Caco-2 (cell line): ENCODE results near the gene FAM110A. TPM values are rescaled to one million over a fixed set of nuclear protein-coding genes. Genes with fewer than 3 reads are reported as not detected.

Source experiments
- Bru-seq: library from RNA; stranded (reverse); fragments of 400-500 nt; gene quantifications from one replicate; lab custom pipeline; 2021; lab: Mats Ljungman, UMichigan
- BruChase-seq, 2 experiments: library from RNA; stranded (reverse); fragments of 400-500 nt; gene quantifications; one replicate each; lab custom pipeline; 2021; lab: Mats Ljungman, UMichigan
- BruUV-seq: library from RNA; stranded (reverse); fragments of 400-500 nt; replicated peaks from 2 replicates; lab custom pipeline; 2021; lab: Mats Ljungman, UMichigan
- CTCF ChIA-PET: fragments of 300-600 bp; sonication (Branson Sonifier 250); formaldehyde crosslinking; loops from one replicate; lab custom pipeline; 2022; ENCODE audit warnings: antibody characterized with exemption; lab: Charles Lee
- POLR2A ChIA-PET: fragments of 300-600 bp; sonication (Branson Sonifier 250); formaldehyde crosslinking; loops from one replicate; lab custom pipeline; 2022; ENCODE audit warnings: antibody characterized with exemption; lab: Charles Lee
- DNase-seq, 2 experiments: peaks; one replicate each; pipeline versions ENCODE4 v3.0.0 to v3.0.0-alpha.2; 2020 to 2022
- H3K27me3 ChIP-seq: replicated peaks from 2 replicates; pipeline ENCODE4 v1.6.0; 2011; ENCODE audit warnings: low read length; ENCODE audit not compliant: control insufficient read depth, insufficient read depth
- H3K36me3 ChIP-seq: 2 replicates; pipeline ENCODE4 v1.5.1; 2011; ENCODE audit warnings: low read length; ENCODE audit not compliant: control insufficient read depth, insufficient read depth
- H3K4me1 ChIP-seq: fragments of 250-450 bp; sonication (Bioruptor Pico); 2 replicates; pipeline ENCODE4 v1.5.1; 2020; ENCODE audit warnings: mild to moderate bottlenecking
- H3K4me3 ChIP-seq: 2 replicates; pipeline ENCODE4 v1.5.1; 2011; ENCODE audit warnings: low read depth, mild to moderate bottlenecking, control low read depth, low read length
- H3K9me3 ChIP-seq: fragments of 250-450 bp; sonication (Bioruptor Pico); 2 replicates; pipeline ENCODE4 v1.5.1; 2020; ENCODE audit warnings: mild to moderate bottlenecking, moderate library complexity
- H3K27ac Mint-ChIP-seq: one replicate; pipeline ENCODE4 v1.8.0; 2022; ENCODE audit warnings: mixed read lengths; ENCODE audit not compliant: unreplicated experiment
- H3K27me3 Mint-ChIP-seq: one replicate; pipeline ENCODE4 v1.8.0; 2022; ENCODE audit warnings: mixed read lengths; ENCODE audit not compliant: insufficient read depth, unreplicated experiment
- H3K36me3 Mint-ChIP-seq: one replicate; pipeline ENCODE4 v1.8.0; 2022; ENCODE audit warnings: mild to moderate bottlenecking, mixed read lengths; ENCODE audit not compliant: insufficient read depth, unreplicated experiment
- H3K4me1 Mint-ChIP-seq: one replicate; pipeline ENCODE4 v1.8.0; 2022; ENCODE audit warnings: low read depth, mixed read lengths; ENCODE audit not compliant: unreplicated experiment
- H3K4me3 Mint-ChIP-seq: one replicate; pipeline ENCODE4 v1.8.0; 2022; ENCODE audit warnings: mild to moderate bottlenecking, moderate library complexity, mixed read lengths; ENCODE audit not compliant: unreplicated experiment
- H3K9me3 Mint-ChIP-seq: one replicate; pipeline ENCODE4 v1.8.0; 2022; ENCODE audit warnings: mixed read lengths; ENCODE audit not compliant: unreplicated experiment
- CTCF ChIP-seq, 2 experiments: fragments of 200-600 bp in 1 of 2; IDR thresholded peaks; 1 replicate in 1 of 2; 2 replicates in 1 of 2; pipeline versions ENCODE4 v1.5.1 to v1.8.0; 2011 to 2022; ENCODE audit warnings: antibody characterized with exemption in 1 of 2, control low read depth in 1 of 2, inconsistent platforms in 1 of 2, low read depth in 1 of 2, low read length in 1 of 2, mild to moderate bottlenecking in 1 of 2, moderate library complexity in 1 of 2; ENCODE audit not compliant: insufficient read depth in 1 of 2, severe bottlenecking in 1 of 2, unreplicated experiment in 1 of 2
- intact Hi-C: fragments of 100-400 bp; cut with micrococcal nuclease; formaldehyde crosslinking; loops from one replicate; pipeline ENCODE4 v1.10.0; 2022; ENCODE audit not compliant: unreplicated experiment
- long read RNA-seq: library from polyadenylated mRNA; stranded (forward); transcript quantifications from one replicate; pipeline ENCODE4 v2.0.0, GENCODE V29; 2022
- total RNA-seq: library from RNA; stranded (reverse); gene quantifications from 2 replicates; pipeline ENCODE4 v1.2.3, GENCODE V29; 2022

FAM110A gene
- total RNA-seq, result 13.8 and 18.4 TPM in 2 replicates
- Bru-seq, nascent RNA, result percentile 52 among the genes with signal in this experiment
- percentile 61 among the genes with signal in this experiment for BruChase-seq, experiment 1, labeled RNA remaining after a 2-hour chase
- BruChase-seq, experiment 2, labeled RNA remaining after a 6-hour chase, result percentile 53 among the genes with signal in this experiment
- long read RNA-seq, transcript FAM110A-206 (2 exons, 1,614 nt), result major isoform, 15 of 27 reads
- long read RNA-seq, partial matches to known transcripts, result 3 of 27 reads
- long read RNA-seq, other reads (novel, unspliced or antisense), result 7 of 27 reads

DNA sequence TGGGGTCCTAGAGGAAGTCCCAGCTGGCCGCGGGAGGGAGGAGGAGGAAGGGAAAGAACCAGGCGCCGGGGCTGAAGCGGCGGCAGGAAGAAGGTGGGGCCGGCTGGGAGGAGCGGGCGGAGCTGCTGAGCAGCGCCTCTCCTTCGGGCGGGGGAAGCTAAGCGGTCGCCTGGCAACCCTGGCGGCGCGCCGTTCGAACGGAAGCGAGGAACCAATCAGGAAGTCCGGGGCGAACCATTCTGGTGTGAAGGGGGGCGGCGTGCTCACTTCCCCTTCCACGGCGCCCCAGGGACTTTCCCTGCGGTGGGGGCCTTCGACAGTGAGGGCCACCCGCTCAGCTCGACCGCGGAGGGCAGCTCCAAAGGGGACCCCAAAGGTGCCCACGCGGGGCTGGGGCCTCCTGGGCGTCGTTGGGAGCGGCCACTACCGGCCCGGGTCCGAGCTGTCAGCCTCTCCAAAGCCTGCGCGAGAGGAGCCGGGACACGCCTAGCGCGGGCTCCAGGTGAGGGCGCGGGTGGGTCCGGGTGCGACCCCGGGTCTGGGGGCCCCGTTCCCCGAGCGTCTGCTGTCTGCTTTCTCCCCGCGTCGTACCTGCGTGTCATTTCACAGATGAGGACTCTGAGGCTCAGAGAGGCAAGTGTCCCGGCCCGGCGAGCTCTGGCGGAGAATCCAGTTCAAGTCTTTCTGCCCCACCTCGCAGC lies at the start of gene FAM110A:
Gene FAM110A, plus strand, starts transcription at position 266 of the 701 bp plus-strand sequence. CDS start 11,090 bp downstream, outside the sequence.
- H3K9me3 ChIP-seq, result no peaks in the 10 kb centered on the region
- peaks cover 16% of the 10 kb centered on the region for H3K4me1 ChIP-seq
- peak within 1 kb of the TSS; percentile 71 for H3K4me3 ChIP-seq
- CTCF ChIA-PET, result interaction anchor here (0.5 to 1.4 kb wide), 7 partner anchors 11 to 550 kb away, joined by 3 to 10 read pairs (median 3); no protein-coding TSS in a partner anchor
- DNase-seq, result peak; percentile 95 to 96
- H3K27ac Mint-ChIP-seq, result peak within 1 kb of the TSS; percentile 36
- no peaks in the 10 kb centered on the region for H3K36me3 ChIP-seq
- BruUV-seq, result no TSS peak
- H3K4me3 Mint-ChIP-seq, result peak within 1 kb of the TSS; percentile 91
- H3K9me3 Mint-ChIP-seq, result no peaks in the 10 kb centered on the region
- H3K4me1 Mint-ChIP-seq, result peaks cover 12% of the 10 kb centered on the region
- H3K27me3 Mint-ChIP-seq, result no peaks in the 10 kb centered on the region
- intact Hi-C loops, result loop anchor here (1.0 to 5.0 kb wide), 2 partner anchors 8 to 284 kb away; partner anchors contain the start of gene PSMF1
- POLR2A ChIA-PET, result interaction anchor here (0.6 kb wide), 2 partner anchors 15 to 432 kb away, joined by 4 read pairs; no protein-coding TSS in a partner anchor
- TF ChIP-seq CTCF (IDR thresholded peaks at IDR 0.05; ENCODE audit: insufficient read depth in 1 of 2, low read depth in 1 of 2, low read length in 1 of 2, severe bottlenecking in 1 of 2, unreplicated experiment in 1 of 2), result no peak
- H3K27me3 ChIP-seq, result no peaks in the 10 kb centered on the region
- no peaks in the 10 kb centered on the region for H3K36me3 Mint-ChIP-seq

- H3K27ac Mint-ChIP-seq, result no peak overlapping the region
- H3K4me3 Mint-ChIP-seq, result no peak overlapping the region
- H3K27me3 Mint-ChIP-seq, result no peaks in the 10 kb centered on the region
- H3K36me3 Mint-ChIP-seq, result no peaks in the 10 kb centered on the region
- H3K36me3 ChIP-seq, result no peaks in the 10 kb centered on the region
- BruUV-seq, result no TSS peak
- no peak for DNase-seq
- ChIA-PET POLR2A (no interaction called here), CTCF (no interaction called here)
- peaks cover 20% of the 10 kb centered on the region for H3K9me3 ChIP-seq
- peaks cover 41% of the 10 kb centered on the region for H3K9me3 Mint-ChIP-seq
- H3K4me1 Mint-ChIP-seq, result no peaks in the 10 kb centered on the region
- H3K27me3 ChIP-seq, result no peaks in the 10 kb centered on the region
- intact Hi-C loops, result no loop called here
- H3K4me3 ChIP-seq, result no peak overlapping the region
- TF ChIP-seq CTCF (IDR thresholded peaks at IDR 0.05; ENCODE audit: insufficient read depth in 1 of 2, low read depth in 1 of 2, low read length in 1 of 2, severe bottlenecking in 1 of 2, unreplicated experiment in 1 of 2), result no peak
- H3K4me1 ChIP-seq, result no peaks in the 10 kb centered on the region
Measured at GRCh38 chr20:787825-788224, 45.7 kb upstream of the FAM110A start.

GRCh38 chr20:791056-791455 lies 42.5 kb upstream of the FAM110A start:
- DNase-seq, result no peak
- no peak for TF ChIP-seq CTCF (IDR thresholded peaks at IDR 0.05; ENCODE audit: insufficient read depth in 1 of 2, low read depth in 1 of 2, low read length in 1 of 2, severe bottlenecking in 1 of 2, unreplicated experiment in 1 of 2)
- Histone ChIP-seq H3K36me3 (no peaks in the 10 kb centered on the region), H3K4me3 (no peak overlapping the region), H3K9me3 (peaks cover 10% of the 10 kb centered on the region; the same call in 1 of the 2 replicates), H3K4me1 (no peaks in the 10 kb centered on the region), H3K27me3 (no peaks in the 10 kb centered on the region)
- CTCF ChIA-PET, result no interaction called here
- Mint-ChIP-seq H3K4me1 (no peaks in the 10 kb centered on the region), H3K27ac (no peak overlapping the region), H3K9me3 (peaks cover 11% of the 10 kb centered on the region), H3K4me3 (no peak overlapping the region), H3K27me3 (peaks cover 3% of the 10 kb centered on the region), H3K36me3 (no peaks in the 10 kb centered on the region)
- intact Hi-C loops, result no loop called here
- BruUV-seq, result no TSS peak
- POLR2A ChIA-PET, result no interaction called here
